Sigmoid colon (tissue), 7 donors: ENCODE measurements around the gene SLC5A2. TPM values are rescaled to one million over a fixed set of nuclear protein-coding genes. Genes with fewer than 3 reads are reported as not detected.
A peak's percentile ranks its signal among the peaks of the same experiment; 100 is the strongest.
"Not testable (repeated sequence)": the region's sequence is repeated elsewhere in the genome, so short reads cannot be mapped to it uniquely, and the experiment has no call there.

Source experiments
- DNase-seq: peaks from one replicate; pipeline ENCODE4 v3.0.0-alpha.2; 2019
- H3K27ac ChIP-seq, 4 donors: fragments of 200-600 bp; sonication (generic); one replicate each; pipeline ENCODE4 v1.5.1; 2016 to 2019; ENCODE audit warnings: mild to moderate bottlenecking in 1 of 4
- H3K27me3 ChIP-seq, 3 donors: fragments of 200-600 bp; sonication (generic); one replicate each; pipeline ENCODE4 v1.5.1; 2019; ENCODE audit warnings: mild to moderate bottlenecking in 1 of 3
- H3K36me3 ChIP-seq, 4 donors: fragments of 200-600 bp; sonication (generic); one replicate each; pipeline ENCODE4 v1.5.1; 2016 to 2019
- H3K4me1 ChIP-seq, 4 donors: fragments of 200-600 bp; sonication (generic); one replicate each; pipeline ENCODE4 v1.5.1; 2017 to 2019
- H3K4me3 ChIP-seq, 4 donors: fragments of 200-600 bp; sonication (generic); one replicate each; pipeline ENCODE4 v1.5.1; 2017 to 2019; ENCODE audit warnings: mild to moderate bottlenecking in 2 of 4, moderate library complexity in 1 of 4
- H3K9me3 ChIP-seq, 4 donors: fragments of 200-600 bp in 3 of 4; sonication (generic) in 3 of 4; one replicate each; pipeline versions ENCODE4 v1.5.1 to v1.6.1; 2013 to 2019
- CTCF ChIP-seq, 4 experiments: fragments of 450-650 bp in 3 of 4; fragments of 200-600 bp in 1 of 4; IDR thresholded peaks; one replicate each; pipeline ENCODE4 v1.5.1; 2016 to 2019; ENCODE audit warnings: antibody characterized with exemption in 4 of 4, mild to moderate bottlenecking in 3 of 4, moderate library complexity in 2 of 4
- EP300 ChIP-seq, 4 donors: sonication (generic); formaldehyde crosslinking; IDR thresholded peaks; one replicate each; pipeline ENCODE4 v1.6.1; 2017; ENCODE audit warnings: antibody characterized with exemption in 4 of 4
- POLR2A ChIP-seq, 2 donors: fragments of 450-650 bp; IDR thresholded peaks; one replicate each; pipeline ENCODE4 v1.6.1; 2016; ENCODE audit warnings: antibody characterized with exemption in 2 of 2, mild to moderate bottlenecking in 2 of 2, moderate library complexity in 2 of 2
- POLR2AphosphoS5 ChIP-seq, 4 donors: sonication (generic); formaldehyde crosslinking; IDR thresholded peaks; one replicate each; pipeline ENCODE4 v1.6.1; 2017; ENCODE audit warnings: antibody characterized with exemption in 4 of 4
- WGBS, 2 donors: extraction: QIAGEN DNeasy Blood & Tissue Kit; methylation state at CpG; one replicate each; pipeline ENCODE4 v1.1.7; 2013; 5-methylcytosine and 5-hydroxymethylcytosine counted together
- intact Hi-C: fragments of 100-400 bp; cut with DNase I; formaldehyde crosslinking; loops from one replicate; pipeline ENCODE4 v1.15.1; 2023
- polyA plus RNA-seq, 3 donors: library from polyadenylated mRNA; stranded (reverse); fragments of 200-250 nt; gene quantifications; one replicate each; pipeline ENCODE4 v1.2.3, GENCODE V29; 2013
- total RNA-seq, 4 donors: library from RNA; depleted of rRNA; stranded (reverse); fragments of >200 nt; gene quantifications; one replicate each; pipeline ENCODE4 v1.1.0, GENCODE V29; 2016
- donor health status: healthy with polysubstance abuse.
- donor health status: Bipolar disorder and iron deficiency.
- donor health status: healthy.

SLC5A2 gene
- total and polyA plus RNA-seq, 7 donors = 0.49 to 1.9 (median 0.71) TPM

GRCh38 chr16:31439519-31439918 lies 43.4 kb upstream of the SLC5A2 start:
- intact Hi-C loops = no loop called here
- H3K27ac ChIP-seq = no peak overlapping the region
- no peaks in the 10 kb centered on the region for H3K27me3 ChIP-seq
- DNase-seq = peak; percentile 22
- TF ChIP-seq EP300 (IDR thresholded peaks at IDR 0.05) (no peak), CTCF (IDR thresholded peaks at IDR 0.05) (no peak), POLR2A (IDR thresholded peaks at IDR 0.05) (no peak), POLR2AphosphoS5 (IDR thresholded peaks at IDR 0.05) (no peak)
- WGBS, 2 donors = 80 to 89% methylated on average over 3 of the region's 3 CpGs
- H3K4me1 ChIP-seq = peaks cover 0 to 12% (median 7%) of the 10 kb centered on the region in 4 donors
- no peaks in the 10 kb centered on the region for H3K9me3 ChIP-seq
- H3K36me3 ChIP-seq = no peaks in the 10 kb centered on the region
- no peak overlapping the region for H3K4me3 ChIP-seq

GRCh38 chr16:31440516-31441184 lies 42.3 kb upstream of the SLC5A2 start:
- no peak for TF ChIP-seq POLR2A (IDR thresholded peaks at IDR 0.05)
- TF ChIP-seq POLR2AphosphoS5 (IDR thresholded peaks at IDR 0.05) = no peak
- no peak for TF ChIP-seq CTCF (IDR thresholded peaks at IDR 0.05)
- no peak for TF ChIP-seq EP300 (IDR thresholded peaks at IDR 0.05)
- Histone ChIP-seq H3K27me3 (no peaks in the 10 kb centered on the region), H3K36me3 (no peaks in the 10 kb centered on the region), H3K4me3 (no peak overlapping the region), H3K9me3 (no peaks in the 10 kb centered on the region), H3K4me1 (peaks cover 0 to 12% (median 7%) of the 10 kb centered on the region in 4 donors), H3K27ac (no peak overlapping the region)
- WGBS, 2 donors = 77 to 82% methylated on average over 4 of the region's 4 CpGs
- intact Hi-C loops = loop anchor here (5.0 kb wide), 2 partner anchors 263 to 432 kb away; partner anchors contain the start of gene ZNF267
- peak; percentile 30 for DNase-seq

GRCh38 chr16:31441956-31442355 lies 41.0 kb upstream of the SLC5A2 start:
- peaks cover 0 to 12% (median 7%) of the 10 kb centered on the region in 4 donors for H3K4me1 ChIP-seq
- H3K9me3 ChIP-seq = no peaks in the 10 kb centered on the region
- TF ChIP-seq POLR2A (IDR thresholded peaks at IDR 0.05) (no peak), CTCF (IDR thresholded peaks at IDR 0.05) (no peak), EP300 (IDR thresholded peaks at IDR 0.05) (no peak), POLR2AphosphoS5 (IDR thresholded peaks at IDR 0.05) (no peak)
- peak overlapping the region; percentile 91 to 96 (median 94) for H3K27ac ChIP-seq
- DNase-seq = peak; percentile 69
- peak overlapping the region; percentile 63 to 73 (median 70) for H3K4me3 ChIP-seq
- intact Hi-C loops = loop anchor here (5.0 kb wide), 2 partner anchors 265 to 430 kb away; partner anchors contain the start of gene ZNF267
- WGBS, 2 donors = 52 to 62% methylated on average over 34 of the region's 34 CpGs
- H3K36me3 ChIP-seq = no peaks in the 10 kb centered on the region
- H3K27me3 ChIP-seq = no peaks in the 10 kb centered on the region

GRCh38 chr16:31445931-31446330 lies 37.0 kb upstream of the SLC5A2 start:
- H3K36me3 ChIP-seq, H3K4me3 ChIP-seq, intact Hi-C loops, H3K9me3 ChIP-seq, H3K27ac ChIP-seq, H3K27me3 ChIP-seq: not testable (repeated sequence)
- peak; percentile 27 for DNase-seq
- 84 to 90% methylated on average over 6 of the region's 6 CpGs for WGBS, 2 donors
- H3K4me1 ChIP-seq = peaks cover 0 to 12% (median 7%) of the 10 kb centered on the region in 4 donors

GRCh38 chr16:31451201-31451600 lies 31.7 kb upstream of the SLC5A2 start:
- H3K4me1 ChIP-seq = peaks cover 0 to 51% (median 49%) of the 10 kb centered on the region in 4 donors
- DNase-seq = peak; percentile 44
- H3K27me3 ChIP-seq = no peaks in the 10 kb centered on the region
- WGBS, 2 donors = 65 to 87% methylated on average over 5 of the region's 5 CpGs
- TF ChIP-seq POLR2AphosphoS5 (IDR thresholded peaks at IDR 0.05) (no peak), POLR2A (IDR thresholded peaks at IDR 0.05) (no peak), CTCF (IDR thresholded peaks at IDR 0.05) (no peak), EP300 (IDR thresholded peaks at IDR 0.05) (no peak)
- intact Hi-C loops = loop anchor here (10.0 kb wide), 3 partner anchors 336 to 1356 kb away; partner anchors contain the start of genes KAT8, SETD1A, TBX6 and YPEL3
- peak overlapping the region; percentile 28 to 68 (median 63) for H3K27ac ChIP-seq
- no peaks in the 10 kb centered on the region for H3K9me3 ChIP-seq
- H3K4me3 ChIP-seq = no peak overlapping the region
- H3K36me3 ChIP-seq = no peaks in the 10 kb centered on the region
